NCI-H526 treated with DMSO at 0.1 percent for 48 hours (cell line): ENCODE data around the gene KRTAP2-4.
A peak's percentile ranks its signal among the peaks of the same experiment; 100 is the strongest.
"Not testable (repeated sequence)": the region's sequence is repeated elsewhere in the genome, so short reads cannot be mapped to it uniquely, and the experiment has no call there.

Experiments used
- DNase-seq: peaks from one replicate; lab custom pipeline; 2025; lab: John Stamatoyannopoulos, UW

KRTAP2-4 gene, protein sequence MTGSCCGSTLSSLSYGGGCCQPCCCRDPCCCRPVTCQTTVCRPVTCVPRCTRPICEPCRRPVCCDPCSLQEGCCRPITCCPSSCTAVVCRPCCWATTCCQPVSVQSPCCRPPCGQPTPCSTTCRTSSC

DNA sequence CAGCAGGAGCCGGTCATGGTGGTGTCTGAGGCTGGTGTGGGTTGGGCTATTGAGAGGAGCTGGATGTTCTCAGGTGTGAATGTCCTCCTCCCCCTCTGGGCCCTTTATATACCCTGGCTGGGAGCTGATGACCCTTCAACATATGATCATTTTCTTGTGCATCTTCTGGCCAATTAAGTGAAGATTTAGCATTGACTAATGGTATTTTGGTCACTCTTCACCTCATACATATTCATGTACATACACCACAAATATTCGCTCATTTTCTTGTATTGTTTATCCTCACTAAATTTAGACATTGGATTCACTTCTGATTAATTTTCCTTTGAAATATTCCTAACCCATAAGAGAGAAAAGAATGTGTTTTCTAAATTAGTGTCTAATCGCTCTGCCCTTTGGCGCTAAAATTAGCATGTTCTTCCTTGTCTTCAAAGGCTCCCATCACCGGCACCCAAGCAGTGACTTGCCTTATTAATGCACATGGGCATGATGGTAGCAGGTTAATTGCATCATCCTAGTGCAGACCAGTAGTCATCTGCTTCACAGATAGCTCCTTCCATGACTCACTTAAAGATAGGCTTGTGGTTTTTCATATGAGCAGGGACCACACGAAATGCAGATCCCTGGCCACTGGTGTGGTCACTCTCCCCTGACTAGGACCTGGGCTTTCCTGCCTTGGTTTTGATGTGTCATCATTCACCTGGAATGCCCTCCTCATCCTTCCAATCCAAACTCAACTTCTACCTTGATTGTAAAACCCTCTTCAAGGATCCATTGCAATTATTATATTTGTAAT is at the start of gene KRTAP2-4:
Gene KRTAP2-4 (minus strand): TSS at position 51 of the 796 bp plus-strand sequence. CDS start 34 bp downstream, at position 17.
- DNase-seq: no peak

DNA sequence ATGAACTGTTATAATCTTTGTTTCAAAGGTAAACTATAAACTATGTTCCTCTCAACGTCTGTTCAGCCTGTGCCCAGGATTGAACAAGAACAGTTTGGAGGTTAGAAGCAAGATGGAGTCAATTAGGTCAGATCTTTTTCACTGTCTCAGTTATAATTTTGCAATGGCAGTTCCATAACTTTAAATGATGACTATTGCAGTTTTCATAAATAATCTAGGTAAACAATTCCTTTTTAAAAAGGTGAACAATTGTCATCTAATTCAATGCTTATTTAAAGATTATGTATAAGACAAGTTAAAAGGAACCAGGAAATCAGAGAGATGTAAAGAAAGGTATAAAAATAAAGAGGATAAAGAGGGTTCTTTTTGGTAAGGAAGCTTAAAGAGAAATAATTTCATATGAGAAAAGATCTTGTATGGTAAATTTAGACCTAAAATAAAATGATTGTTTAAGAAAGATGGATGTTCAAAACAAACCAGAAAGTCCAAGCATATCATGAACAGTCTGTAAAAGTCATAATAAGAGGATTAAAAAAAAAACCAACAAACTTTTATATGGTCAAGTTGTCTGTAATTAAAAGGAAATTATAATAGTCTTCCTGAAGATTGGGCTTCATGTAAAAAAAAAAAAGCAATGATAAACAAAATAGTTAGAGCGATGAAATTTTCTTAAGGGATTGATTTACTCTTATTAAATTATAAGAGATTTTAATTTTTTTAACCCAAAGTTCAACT is 45.6 kb upstream of the KRTAP2-4 start:
- DNase-seq: no peak

DNA sequence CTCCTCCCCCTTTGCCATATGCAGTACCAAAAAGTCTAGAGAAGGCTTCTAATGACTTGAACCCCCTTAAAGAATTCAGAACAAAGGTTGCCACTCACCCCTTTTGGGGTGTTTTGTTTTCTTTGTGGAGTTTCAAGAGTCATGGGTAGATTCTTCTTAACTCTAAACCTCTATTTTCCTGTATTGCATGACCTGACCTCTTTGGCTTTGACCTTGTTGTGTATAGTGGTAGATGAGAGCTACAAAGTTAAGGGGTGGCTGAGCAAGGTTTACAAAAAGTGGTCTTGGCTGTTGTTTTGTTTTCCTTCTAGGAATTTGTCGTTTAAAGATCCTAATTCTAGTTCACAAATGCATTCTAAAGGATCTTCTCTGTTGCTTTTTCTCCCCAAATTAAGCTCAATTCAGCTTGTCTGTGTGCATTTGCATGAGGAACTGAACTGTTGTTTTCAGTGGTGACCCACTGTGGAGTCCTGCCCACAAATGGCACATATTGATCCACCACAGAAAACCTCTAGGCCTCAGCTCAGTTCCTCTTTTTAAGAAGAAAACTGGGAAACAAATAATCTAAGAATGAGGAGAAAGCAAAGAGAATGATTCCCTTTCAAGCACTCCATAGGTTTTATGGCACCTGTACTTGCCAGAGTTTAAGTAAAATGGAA is 43.2 kb upstream of the KRTAP2-4 start:
- DNase-seq: not testable (repeated sequence)

DNA sequence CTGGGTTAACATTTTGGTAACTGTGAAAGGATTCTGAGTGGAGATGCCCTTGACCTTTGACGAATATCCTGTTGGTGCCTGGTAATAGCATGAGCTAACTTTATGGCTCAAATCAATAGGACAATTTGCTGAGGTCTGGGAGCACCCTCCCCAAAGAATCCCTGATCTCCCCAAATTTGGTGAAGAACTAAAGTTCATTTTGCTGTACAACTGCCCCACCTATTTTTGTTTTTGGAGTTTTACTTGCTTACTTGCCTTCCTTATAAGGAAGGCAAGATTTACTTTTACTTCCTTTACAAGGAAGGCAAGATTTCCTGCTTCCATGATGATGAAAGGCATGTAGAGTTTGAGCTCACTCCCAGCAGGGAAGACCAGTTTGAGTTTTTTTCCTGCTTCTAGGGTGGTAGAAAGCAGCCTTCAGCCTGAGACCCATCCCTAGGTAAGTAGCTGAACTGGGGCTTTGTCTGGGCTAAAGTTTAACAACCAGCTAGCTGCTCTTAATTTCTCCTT is 42.3 kb upstream of the KRTAP2-4 start:
- DNase-seq: no peak

DNA sequence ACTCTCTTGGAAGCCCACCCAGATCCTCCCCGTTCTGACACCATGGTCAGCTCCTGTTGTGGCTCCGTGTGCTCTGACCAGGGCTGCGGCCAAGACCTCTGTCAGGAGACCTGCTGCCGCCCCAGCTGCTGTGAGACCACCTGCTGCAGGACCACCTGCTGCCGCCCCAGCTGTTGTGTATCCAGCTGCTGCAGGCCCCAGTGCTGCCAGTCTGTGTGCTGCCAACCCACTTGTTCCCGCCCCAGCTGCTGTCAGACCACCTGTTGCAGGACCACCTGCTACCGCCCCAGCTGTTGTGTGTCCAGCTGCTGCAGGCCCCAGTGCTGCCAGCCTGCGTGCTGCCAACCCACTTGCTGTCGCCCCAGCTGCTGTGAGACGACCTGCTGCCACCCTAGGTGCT is 39.7 kb upstream of the KRTAP2-4 start, which contains the start of gene KRTAP4-9:
Gene KRTAP4-9 (plus strand): TSS at position 43 of the 400 bp plus-strand sequence. CDS start 0 bp downstream, at position 43.
- not testable (repeated sequence) for DNase-seq

DNA sequence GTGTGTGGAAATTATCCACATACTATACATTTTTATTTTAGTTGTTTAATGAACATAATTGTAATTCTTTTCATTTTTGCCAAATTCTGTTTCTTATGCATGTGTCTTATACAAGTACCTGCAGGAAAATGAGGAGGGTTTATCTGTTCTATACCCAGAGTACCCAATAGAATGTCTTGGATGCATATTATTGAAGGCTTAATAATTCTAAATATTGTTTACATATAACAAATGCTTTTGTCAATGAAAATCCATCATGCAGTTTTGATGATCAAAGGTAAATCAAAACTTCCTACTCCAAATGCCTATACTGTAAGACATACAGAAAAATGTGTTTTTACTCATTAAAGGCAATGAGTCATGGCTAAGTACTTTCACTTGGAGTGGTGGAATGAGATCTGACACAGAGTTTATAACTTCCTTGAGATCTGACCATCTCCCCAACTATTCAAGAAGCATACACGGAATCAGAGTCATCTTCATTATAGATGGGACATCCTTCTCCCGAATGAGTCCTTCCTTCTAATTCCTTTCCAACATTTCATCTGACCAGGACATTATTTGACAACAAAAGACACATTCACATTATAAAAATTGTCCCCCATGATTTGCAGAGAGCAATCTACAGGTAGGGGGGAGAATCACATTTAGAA is 38.8 kb upstream of the KRTAP2-4 start:
- DNase-seq: not testable (repeated sequence)

DNA sequence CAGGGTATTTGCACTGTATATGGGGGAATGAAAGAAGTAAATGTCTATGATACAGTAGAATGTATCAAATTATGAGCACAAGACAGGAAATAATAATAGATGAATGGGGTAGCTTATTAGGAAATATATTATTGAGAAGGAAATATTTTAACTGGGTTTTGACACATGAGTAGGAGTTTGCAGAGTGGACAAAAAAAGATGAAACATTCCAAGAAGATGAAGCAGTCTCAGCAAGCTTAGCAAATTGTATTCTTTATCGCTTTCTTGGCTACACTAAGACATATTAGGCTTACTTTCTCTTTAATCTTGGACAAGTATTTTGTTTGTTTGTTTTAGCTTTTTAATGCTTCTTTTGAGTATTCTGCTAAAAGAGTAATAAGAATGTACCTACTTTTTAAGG is 38.2 kb upstream of the KRTAP2-4 start:
- DNase-seq: no peak

DNA sequence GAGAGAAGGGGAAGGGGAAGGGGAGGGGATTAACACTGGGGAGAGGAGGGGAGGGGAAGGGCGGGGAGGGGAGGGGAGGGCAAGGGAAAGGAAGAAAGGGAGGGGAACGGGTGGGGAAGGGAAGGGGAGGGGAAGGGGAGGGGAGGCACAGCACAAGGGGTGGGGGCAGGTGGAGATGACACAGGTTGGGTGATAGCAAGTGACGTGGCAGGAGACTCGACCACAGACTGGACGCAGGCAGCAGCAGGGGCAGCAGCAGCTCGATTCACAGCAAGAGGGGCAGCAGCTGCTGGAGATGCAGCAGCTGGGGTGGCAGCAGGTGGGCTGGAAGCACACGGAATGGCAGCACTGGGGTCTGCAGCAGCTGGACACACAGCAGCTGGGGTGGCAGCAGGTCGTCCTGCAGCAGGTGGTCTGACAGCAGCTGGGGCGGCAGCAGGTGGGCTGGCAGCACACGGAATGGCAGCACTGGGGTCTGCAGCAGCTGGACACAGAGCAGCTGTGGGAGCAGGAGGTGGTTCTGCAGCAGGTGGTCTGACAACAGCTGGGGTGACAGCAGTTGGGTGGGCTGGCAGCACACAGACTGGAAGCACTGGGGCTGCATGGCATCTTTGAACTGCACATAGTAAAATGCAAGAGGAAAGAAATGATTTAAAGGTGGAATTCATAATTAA is 36.0 kb upstream of the KRTAP2-4 start, which contains the start of gene KRTAP4-16:
Gene KRTAP4-16 (minus strand): TSS at position 624 of the 674 bp plus-strand sequence. CDS start 0 bp downstream, at position 624.
- DNase-seq: no peak

DNA sequence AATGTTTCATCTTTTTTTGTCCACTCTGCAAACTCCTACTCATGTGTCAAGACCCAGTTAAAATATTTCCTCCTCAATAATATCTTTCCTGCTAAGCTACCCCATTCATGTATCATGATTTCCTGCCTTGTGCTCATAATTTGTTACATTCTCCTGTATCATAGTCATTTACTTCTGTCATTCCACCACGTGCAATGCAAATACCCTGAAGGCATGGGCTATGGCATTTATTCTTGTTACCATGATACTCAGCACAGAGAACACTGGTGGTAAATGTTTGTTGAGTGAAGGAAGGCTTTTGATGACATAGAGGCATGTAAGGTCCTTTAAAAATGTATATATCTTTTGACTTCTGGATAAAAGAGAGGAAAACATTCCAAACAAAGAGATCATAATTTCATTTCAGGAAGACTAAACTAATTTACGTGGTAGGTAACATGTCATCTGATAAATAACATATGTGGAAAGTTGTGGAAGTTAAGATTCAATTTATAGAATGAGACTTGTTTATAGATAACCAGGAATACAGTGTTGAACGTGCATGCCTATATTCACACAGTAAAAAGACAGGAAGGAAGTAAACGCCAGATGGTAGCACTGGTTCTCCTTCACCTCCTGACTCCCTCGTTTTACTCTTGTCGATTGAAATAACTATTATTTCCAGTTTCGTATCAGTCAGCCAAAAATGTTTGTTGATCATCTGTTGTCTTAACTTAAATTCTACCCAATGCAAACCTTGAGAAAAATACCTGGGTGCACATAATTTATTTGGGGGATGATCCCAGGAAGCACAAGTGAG is 34.2 kb upstream of the KRTAP2-4 start:
- DNase-seq: not testable (repeated sequence)

DNA sequence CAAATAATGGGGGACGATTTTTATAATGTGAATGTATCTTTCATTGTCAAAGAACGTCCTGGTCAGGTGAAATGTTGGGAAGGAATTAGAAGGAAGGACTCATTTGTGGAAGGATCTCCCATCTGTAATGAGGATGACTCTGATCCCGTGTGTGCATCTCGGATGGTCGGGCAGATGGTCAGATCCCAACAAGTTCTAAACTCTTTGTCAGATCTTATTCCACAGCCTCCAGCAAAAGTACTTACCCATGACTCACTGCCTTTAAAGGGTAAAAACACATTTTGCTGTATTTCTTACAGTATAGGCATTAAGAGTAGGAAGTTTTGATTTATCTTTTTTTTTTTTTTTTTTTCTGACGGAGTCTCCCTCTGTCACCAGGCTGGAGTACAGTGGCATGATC is 32.8 kb upstream of the KRTAP2-4 start:
- no peak for DNase-seq

DNA sequence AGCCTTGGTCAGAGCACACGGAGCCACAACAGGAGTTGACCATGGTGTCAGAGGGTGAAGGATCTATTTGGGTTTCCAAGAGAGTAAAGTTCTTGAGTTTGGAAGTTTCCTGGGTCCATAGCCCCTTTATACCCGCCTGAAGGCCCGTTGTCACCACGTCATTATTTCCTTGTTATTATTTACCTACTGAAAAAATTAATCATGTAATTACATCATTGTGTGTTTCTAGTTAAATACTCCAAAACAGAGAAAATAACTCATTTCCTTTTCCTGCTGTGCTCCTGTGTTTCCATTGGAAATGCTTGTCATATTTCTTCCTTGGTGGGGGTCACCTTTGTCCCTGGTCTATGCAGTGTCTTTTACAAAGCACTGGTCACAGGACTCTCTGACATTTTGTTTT is 32.4 kb upstream of the KRTAP2-4 start, which contains the start of gene KRTAP4-8:
Gene KRTAP4-8 (minus strand): TSS at position 101 of the 400 bp plus-strand sequence. CDS start 58 bp downstream, at position 43.
- no peak for DNase-seq

DNA sequence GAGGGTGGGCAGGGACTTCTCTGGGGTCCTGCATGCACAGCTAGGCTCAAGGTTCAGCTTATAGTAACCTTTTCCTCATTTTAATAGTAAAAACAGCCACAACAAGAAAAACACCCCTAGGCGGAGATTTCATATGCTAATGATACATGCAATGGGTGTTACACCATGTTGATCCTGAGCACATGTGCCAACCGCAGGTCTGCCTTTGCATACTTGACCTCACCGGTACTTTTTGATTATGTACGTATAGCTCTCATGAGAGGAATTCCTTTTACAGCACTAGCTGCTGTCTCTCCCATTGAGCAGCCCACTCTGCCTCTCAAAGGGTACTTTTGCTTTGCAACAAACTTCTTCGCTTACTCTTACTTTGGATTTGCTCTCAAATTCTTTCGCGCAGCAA is 30.4 kb upstream of the KRTAP2-4 start:
- peak; percentile 62 for DNase-seq

DNA sequence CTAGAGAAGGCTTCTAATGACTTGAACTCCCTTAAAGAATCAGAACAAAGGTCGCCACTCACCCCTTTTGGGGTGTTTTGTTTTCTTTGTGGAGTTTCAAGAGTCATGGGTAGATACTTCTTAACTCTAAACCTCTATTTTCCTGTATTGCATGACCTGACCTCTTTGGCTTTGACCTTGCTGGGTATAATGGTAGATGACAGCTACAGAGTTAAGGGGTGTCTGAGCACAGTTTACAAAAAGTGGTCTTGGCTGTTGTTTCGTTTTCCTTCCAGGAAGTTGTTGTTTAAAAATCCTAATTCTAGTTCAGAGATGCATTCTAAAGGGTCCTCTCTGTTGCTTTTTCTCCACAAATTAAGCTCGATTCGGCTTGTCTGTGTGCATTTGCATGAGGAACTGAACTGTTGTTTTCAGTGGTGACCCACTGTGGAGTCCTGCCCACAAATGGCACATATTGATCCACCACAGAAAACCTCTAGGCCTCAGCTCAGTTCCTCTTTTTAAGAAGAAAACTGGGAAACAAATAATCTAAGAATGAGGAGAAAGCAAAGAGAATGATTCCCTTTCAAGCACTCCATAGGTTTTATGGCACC is 23.2 kb upstream of the KRTAP2-4 start:
- DNase-seq: not testable (repeated sequence)

DNA sequence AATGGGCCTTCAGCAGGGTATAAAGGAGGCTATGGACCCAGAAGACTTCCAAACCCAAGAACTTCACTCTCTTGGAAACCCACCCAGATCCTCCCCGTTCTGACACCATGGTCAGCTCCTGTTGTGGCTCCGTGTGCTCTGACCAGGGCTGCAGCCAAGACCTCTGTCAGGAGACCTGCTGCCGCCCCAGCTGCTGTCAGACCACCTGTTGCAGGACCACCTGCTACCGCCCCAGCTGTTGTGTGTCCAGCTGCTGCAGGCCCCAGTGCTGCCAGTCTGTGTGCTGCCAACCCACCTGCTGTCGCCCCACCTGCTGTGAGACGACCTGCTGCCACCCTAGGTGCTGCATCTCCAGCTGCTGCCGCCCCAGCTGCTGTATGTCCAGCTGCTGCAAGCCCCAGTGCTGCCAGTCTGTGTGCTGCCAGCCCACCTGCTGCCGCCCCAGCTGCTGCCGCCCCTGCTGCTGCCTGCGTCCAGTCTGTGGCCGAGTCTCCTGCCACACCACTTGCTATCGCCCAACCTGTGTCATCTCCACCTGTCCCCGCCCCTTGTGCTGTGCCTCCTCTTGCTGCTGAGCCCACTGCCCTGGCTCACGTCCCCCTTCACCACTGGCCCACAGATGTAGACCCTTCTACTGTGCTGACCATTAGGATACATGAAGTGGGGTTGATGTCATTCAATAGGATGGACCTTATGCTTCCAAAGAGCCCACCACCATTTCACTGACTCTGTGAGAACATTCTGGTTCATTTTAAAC is 18.6 kb upstream of the KRTAP2-4 start, which contains the start of gene KRTAP4-7:
Gene KRTAP4-7 (plus strand): TSS at position 51 of the 757 bp plus-strand sequence. CDS start 57 bp downstream, at position 108.
- DNase-seq: not testable (repeated sequence)

DNA sequence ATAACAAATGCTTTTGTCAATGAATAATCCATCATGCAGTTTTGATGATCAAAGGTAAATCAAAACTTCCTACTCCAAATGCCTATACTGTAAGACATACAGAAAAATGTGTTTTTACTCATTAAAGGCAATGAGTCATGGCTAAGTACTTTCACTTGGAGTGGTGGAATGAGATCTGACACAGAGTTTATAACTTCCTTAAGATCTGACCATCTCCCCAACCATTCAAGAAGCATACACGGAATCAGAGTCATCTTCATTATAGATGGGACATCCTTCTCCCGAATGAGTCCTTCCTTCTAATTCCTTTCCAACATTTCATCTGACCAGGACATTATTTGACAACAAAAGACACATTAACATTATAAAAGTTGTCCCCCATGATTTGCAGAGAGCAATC is 17.7 kb upstream of the KRTAP2-4 start:
- not testable (repeated sequence) for DNase-seq

DNA sequence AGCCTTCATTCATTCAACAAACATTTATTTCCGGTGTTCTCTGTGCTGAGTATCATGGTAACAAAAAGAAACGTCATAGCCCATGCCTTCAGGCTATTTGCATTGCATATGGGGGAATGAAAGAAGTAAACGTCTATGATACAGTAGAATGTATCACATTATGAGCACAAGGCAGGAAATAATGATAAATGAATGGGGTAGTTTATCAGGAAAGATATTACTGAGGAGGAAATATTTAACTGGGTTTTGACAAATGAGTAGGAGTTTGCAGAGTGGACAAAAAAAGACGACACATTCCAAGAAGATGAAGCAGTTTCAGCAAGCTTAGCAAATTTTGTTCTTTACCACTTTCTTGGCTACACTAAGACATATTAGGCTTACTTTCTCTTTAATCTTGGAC is 16.9 kb upstream of the KRTAP2-4 start:
- no peak for DNase-seq

DNA sequence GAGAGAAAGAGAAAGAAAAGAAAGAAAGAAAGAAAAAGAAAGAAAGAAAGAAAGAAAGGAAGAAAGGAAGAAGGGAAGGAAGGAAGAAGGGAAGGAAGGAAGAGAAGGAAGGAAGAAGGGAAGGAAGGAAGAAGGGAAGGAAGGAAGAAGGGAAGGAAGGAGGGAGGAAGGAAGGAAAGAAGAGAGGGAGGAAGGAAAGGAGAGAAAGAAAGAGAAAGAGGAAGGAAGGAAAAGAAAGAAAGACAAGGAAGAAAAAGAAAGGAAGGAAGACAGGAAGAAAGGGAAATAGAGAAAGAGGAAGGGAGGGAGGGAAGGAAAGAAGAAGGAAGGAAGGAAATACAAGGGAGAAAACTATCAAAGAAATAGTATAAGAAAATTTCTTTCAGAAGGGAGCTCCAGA is 11.1 kb upstream of the KRTAP2-4 start:
- DNase-seq: no peak

DNA sequence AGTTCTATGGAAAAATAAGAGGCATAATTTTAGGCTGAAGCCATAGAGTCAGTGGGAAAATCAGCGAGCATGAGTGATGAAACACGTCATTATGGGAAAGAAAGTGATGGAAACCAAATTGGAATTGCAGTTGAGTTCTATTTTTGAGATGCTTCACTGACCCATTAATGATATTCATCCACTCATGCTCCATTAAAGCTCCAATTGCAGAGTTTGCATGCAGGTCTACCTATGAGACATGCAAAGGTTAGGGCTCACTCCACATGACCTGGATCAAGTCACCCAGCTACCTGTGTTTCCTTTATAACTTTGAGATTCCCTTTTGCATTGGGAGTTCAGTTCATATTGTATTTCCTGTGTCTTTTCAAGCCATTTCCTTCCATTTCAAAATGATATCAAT is 8.0 kb upstream of the KRTAP2-4 start:
- peak; percentile 35 for DNase-seq
